GM12875 (cell line): ENCODE data around the gene DHX58.

Experiments used
- H3K4me3 ChIP-seq: one replicate; pipeline ENCODE4 v1.5.1; 2011; ENCODE audit warnings: low read depth, low read length, control low read depth
- CTCF ChIP-seq: IDR thresholded peaks from 2 replicates; pipeline ENCODE4 v1.5.1; 2011; ENCODE audit warnings: low read depth, mild to moderate bottlenecking, control low read depth, inconsistent platforms, low read length, moderate library complexity, borderline replicate concordance; ENCODE audit not compliant: insufficient read depth

The DHX58 gene

GRCh38 chr17:42133461-42134041, 21.0 kb upstream of the DHX58 start:
- H3K4me3 ChIP-seq, result no peak overlapping the region

GRCh38 chr17:42132941-42133340, 20.4 kb upstream of the DHX58 start:
- TF ChIP-seq CTCF, result no peak
- no peak overlapping the region for H3K4me3 ChIP-seq

More at GRCh38 chr17:42133461-42134041, 21.0 kb upstream of the DHX58 start:
- TF ChIP-seq CTCF, result no peak

GRCh38 chr17:42131981-42132432, 19.5 kb upstream of the DHX58 start:
- H3K4me3 ChIP-seq, result no peak overlapping the region

GRCh38 chr17:42131232-42131631, 18.7 kb upstream of the DHX58 start:
- no peak for TF ChIP-seq CTCF
- H3K4me3 ChIP-seq, result no peak overlapping the region

More at GRCh38 chr17:42131981-42132432, 19.5 kb upstream of the DHX58 start:
- TF ChIP-seq CTCF, result no peak

- H3K4me3 ChIP-seq, result no peak overlapping the region
- TF ChIP-seq CTCF, result no peak
Observed at GRCh38 chr17:42130310-42130936, 17.9 kb upstream of the DHX58 start.

- no peak for TF ChIP-seq CTCF
- no peak overlapping the region for H3K4me3 ChIP-seq
Observed at GRCh38 chr17:42129109-42129837, 16.8 kb upstream of the DHX58 start.
